NK-92 (cell line): Measurements from ENCODE around the gene TARDBP.
"Not testable (repeated sequence)": the region's sequence is repeated elsewhere in the genome, so short reads cannot be mapped to it uniquely, and the experiment has no call there.

Experiments used
- DNase-seq: peaks from one replicate; lab custom pipeline; 2025; ENCODE audit not compliant: unreplicated experiment; lab: John Stamatoyannopoulos, UW

Gene TARDBP

DNA sequence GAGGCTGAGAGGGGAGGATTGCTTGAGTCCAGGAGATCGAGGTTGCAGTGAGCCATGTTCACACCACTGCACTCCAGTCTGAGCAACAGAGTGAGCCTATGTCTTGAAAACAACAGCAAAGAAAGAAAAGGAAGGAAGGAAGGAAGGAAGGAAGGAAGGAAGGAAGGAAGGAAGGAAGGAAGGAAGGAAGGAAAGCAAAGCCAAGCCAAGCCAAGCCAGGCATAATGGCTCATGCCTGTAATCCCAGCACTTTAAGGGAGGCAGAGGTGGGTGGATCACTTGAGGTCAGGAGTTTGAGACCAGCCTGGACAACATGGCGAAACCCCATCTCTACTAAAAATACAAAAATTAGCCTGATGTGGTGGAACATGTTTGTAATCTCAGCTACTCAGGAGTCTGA lies 20.4 kb upstream of the TARDBP start:
- DNase-seq = not testable (repeated sequence)

DNA sequence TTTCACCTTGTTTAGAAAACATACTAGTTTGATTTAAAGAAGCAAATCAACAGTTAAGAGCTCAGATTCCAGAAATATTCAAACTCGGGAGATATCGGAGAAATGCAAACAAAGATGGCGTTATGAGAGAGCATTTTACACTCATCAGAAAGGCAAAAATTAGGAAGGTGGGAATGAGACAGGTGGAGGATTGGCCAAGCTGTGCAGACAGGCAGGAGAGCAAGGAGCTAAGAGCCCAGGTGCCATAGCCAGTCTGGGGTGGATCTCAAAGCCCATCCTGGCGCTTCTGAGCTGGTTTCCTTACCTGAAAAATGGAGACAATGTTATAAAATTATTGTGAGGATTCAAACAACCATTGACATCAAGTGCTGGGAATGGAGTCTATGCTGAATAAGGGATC lies 19.6 kb upstream of the TARDBP start:
- no peak for DNase-seq

DNA sequence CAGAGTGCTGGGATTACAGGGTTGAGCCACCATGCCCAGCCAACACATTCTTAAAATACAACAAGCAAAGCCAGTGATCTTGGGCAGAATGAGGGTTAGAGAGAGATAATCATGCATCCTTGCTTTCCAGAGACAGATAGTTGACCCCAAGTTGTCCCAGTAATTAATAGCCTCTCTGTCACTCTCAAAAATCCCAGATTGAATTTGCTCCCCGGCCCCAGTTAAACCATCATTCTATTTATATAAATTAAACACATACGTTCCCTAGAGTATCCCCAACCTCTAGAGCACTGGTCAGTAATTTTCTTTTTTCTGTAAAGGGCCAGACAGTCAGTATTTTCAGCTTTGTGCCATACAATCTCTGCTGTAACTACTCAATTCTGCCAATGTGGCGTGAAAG lies 16.4 kb upstream of the TARDBP start:
- no peak for DNase-seq

GRCh38 chr1:11000526-11000925 lies 11.9 kb upstream of the TARDBP start:
- no peak for DNase-seq

DNA sequence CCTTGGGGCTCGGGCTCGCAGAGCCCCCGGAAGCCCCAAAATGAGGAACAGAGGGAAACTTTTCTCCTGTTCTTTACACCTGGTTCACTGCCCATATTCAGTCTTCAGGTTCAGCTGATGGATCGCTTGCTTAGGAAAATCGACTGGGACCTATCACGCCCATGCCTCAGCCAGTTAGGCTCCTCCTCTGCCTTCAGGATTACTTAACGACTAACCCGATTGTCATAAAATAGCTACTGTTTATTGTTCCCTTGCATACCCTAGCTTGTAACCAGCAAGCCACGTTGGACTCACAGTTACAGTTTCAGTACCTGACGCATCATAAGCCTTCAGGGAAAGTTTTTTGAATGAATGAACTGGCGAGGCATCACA lies 692 bp downstream of the TARDBP start:
- no peak for DNase-seq

DNA sequence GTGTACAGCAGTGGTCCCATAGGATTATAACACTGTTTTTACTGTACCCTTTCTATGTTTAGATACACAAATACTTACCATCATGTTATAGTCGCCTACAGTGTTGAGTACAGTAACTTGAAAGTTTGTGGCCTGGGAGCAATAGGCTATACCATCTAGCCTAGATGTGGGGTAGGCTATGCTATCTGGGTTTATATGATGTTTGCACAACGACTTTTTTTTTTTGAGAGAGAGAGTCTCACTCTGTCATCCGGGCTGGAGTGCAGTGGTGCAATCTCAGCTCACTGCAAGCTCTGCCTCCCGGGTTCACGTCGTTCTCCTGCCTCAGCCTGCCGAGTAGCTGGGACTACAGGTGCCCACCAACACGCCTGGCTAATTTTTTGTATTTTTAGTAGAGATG lies 6.9 kb downstream of the TARDBP start:
- not testable (repeated sequence) for DNase-seq

DNA sequence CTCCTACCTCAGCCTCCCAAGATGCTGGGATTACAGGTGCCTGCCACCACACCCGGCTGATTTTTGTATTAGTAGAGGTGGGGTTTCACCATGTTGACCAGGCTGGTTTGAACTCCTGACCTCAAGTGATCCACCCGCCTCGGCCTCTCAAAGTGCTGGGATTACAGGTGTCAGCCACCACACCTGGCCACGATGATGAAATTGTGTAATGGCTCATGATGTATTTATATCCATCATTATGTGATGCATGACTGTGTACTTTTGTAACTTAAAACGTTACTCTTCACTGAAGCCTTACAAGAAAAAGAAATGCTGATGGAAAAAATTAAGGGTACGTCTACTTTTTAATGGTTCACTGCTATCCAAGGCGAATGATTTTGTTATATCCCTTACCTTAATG lies 7.5 kb downstream of the TARDBP start:
- no peak for DNase-seq

- no peak for DNase-seq
Measured at GRCh38 chr1:11023201-11023600, 10.7 kb downstream of the TARDBP start.

- DNase-seq = no peak
Measured at GRCh38 chr1:11024154-11024873, 11.9 kb downstream of the TARDBP start.

DNA sequence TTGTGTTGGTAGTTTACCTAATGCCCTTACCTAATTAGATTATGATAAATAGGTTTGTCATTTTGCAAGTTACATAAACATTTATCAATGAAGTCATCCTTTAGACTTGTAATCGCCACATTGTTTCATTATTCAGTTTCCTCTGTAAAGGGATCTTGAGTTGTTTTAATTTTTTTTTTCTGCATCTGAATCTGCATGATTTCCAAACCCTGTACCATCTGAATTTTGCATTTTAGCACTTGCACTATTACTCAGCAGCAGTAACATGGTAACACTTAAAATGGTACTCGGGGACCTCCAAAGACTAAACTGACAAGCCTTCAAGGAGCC lies 12.4 kb downstream of the TARDBP start:
- DNase-seq = no peak

DNA sequence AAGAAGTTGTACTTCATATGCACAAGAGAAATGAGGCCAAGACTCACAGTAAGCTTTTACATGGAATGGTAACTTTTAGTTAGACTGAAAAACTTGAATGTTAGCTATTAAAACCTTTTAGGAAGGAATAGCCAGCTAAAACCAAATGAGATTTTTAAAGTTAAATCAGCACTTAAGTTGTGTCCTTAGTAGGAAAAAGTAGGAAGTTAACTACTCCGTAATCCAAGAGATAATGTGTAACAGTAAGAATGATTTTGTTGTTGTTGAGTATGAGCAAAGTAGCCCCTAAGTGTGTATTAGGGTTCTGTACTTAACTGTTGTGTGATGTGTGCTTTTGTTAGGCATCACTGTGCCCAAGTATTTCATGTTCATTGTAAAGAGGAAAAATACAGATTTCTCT lies 13.2 kb downstream of the TARDBP start:
- DNase-seq = no peak

DNA sequence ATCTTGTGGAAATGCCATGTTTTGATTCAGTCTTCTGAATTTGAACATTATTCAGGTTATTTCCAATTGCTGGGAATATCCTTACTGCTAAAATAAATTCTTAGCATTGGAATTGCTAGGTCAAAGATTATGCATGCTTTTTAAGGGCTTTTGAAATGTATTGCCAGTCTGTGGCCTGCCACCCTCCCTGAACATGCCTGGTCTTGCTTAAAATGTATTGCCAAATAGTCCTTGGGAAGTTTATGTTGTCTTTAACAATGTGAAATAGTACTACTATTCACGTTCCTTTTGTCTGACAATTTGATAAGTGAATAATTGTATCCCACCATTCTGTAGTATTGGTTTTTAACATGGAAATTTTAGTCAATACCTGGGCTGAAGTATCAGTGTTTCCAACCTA lies 13.6 kb downstream of the TARDBP start:
- no peak for DNase-seq

DNA sequence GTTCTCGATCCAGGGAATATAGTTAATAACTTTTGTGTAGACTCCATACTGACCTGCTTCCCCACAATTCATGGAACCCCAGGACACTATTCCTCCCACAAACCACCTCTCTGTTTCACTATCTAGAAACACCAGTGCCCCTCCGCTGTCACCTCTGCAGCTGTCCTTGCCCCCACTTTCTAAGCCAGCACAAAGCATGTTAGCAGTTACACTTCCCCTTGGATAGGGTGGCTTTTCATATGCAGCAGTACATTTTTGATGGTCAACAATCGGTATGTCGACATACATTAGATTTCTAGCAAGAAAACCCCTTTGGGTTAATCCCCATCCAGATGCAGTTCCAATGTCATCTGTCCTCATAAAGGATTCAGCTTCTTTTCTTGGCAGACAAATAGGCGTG lies 14.4 kb downstream of the TARDBP start:
- DNase-seq = no peak

DNA sequence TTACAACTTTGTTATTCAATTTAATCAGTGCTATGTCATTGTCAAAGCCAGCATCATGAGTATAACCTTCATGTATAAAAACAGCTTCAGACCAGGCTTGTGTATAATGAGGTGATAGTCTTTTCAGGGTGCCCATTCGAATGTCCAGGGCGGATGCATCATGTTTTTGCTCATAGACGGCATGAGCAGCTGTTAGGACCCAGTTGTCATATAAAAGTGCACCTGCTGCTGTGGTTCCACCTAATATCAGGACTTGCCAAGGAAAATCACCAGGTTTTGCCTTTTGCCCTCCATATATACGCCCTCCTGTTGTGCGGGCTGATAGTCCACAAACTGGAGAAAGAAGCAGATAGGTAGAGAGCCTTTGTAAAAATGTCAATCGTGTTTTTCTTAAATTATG lies 14.9 kb downstream of the TARDBP start:
- DNase-seq = no peak

DNA sequence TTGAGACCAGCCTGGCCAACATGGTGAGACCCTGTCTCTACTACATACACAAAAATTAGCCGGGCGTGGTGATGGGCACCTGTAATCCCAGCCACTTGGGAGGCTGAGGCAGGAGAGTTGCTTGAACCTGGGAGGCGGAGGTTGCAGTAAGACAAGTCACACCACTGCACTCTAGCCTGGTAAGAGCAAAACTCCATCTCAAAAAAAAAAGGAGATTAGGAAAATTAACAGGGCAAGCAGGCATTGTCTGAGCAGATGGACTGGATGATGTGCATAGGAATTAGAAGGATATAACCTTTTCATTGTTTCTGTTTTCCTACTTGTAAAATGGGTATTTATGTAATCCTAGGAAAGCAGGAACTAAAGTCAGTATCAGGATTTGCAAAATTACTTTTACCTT lies 15.6 kb downstream of the TARDBP start:
- DNase-seq = no peak

DNA sequence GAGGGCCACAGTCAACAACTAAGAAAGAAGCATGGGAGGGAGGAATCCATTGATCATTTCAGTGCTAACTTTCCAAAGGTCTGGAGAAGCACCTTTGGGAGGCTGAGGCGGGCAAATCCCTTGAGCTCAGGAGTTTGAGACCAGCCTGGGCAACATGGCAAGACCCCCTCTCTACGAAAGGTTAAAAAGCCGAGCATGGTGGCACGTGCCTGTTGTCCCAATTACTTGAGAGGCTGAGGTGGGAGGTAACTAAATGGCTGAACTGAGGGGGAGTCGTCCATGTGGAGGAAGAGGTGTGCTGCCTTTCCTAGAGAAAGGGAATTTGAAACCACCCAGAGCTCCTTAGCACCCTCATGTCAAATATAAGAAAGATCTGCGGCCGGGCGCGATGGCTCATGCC lies 18.4 kb downstream of the TARDBP start:
- DNase-seq = no peak

DNA sequence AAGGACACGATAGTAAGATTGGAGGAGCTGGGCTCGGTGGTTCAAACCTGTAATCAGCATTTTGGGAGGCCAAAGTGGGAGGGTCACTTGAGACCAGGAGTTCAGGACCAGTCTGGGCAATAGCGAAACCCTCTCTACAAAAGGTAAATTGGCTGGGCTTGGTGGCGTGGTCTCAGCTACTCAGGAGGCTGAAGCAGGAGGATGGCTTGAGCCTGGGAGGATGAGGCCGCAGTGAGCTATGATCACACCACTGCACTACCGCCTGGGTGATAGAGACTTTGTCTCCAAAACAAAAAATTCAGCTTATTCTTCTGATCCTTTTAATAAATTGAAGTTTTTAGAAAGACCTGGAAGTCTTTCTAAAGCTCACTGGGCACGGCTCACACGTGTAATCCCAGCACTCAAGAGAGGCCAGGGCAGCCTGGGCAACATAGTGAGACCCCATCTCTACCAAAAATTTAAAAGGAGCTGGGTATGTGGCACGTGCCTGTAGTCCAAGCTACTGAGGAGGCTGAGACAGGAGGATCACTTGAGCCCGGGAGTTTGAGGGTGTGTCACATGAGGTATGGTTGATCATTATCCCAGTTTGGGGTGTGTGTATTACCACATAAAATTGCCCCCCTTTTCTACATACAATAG lies 19.3 kb downstream of the TARDBP start:
- DNase-seq = no peak

- not testable (repeated sequence) for DNase-seq
Measured at GRCh38 chr1:11037019-11037739, 24.7 kb downstream of the TARDBP start.

DNA sequence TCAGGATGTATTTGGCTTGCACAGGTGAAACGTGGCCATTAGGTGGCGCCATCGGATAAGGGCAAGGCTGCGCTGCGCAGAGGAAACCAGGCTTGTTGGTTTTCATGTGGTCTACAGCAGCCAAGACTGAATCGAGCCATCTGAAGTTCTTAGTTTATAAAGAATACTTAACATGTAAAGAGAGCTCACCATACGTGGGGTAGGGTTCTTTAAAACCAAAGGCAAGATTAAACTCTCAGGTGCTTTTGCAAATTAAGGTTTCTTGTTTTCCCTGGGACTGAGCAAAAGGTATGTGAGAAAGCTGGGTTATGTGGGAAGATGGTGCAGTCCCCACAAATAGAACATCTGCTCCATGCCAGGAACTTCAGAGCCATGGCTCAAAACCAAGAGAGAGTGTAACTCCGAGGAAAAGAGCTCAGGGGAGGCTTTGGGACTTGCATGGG lies 25.3 kb downstream of the TARDBP start:
- DNase-seq = no peak

DNA sequence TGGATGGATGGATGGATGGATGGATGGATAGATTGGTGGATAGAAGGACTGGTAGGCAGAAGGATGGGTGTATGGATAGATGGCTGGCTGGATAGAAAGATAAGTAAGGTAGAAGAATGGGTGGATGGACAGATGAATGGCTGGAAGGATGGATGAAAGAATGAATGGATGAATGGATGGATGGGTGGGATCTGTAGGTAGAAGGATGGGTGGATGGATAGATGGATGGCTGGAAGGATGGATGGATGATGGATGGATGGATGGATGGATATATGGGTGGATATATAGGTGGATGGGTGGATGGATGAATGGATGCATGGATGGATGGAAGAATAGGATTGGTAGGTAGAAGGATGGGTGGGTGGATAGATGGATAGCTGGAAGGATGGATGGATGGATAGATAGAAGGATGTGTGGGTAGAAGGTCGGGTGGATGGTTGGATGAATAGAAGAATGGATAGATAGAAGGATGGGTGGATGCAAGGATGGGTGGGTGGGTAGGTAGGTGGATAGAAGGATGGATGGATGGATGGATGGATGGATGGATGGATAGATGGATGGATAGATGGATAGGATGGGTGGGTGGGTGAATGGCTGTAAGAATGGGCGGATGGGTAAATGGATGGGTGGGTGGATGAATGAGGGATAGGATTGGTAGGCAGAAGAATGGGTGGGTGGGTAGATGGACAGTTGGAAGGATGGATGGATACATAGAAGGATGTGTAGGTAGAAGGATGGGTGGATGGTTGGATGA lies 27.1 kb downstream of the TARDBP start:
- DNase-seq = no peak

- not testable (repeated sequence) for DNase-seq
Measured at GRCh38 chr1:11040105-11040429, 27.6 kb downstream of the TARDBP start.

DNA sequence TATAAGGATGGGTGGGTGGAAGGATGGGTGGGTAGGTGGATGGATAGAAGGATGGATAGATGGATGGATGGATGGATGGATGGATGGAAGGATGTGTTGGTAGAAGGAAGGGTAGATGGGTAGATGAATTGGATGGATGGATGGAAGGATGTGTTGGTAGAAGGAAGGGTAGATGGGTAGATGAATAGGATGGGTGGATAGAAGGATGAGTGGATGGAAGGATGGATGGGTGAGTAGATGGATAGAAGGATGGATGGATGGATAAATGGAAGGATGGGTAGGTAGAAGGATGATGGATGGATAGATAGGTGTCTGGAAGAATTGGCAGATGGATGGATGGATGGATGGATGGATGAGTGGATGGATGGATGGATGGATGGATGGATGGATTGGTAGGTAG lies 28.6 kb downstream of the TARDBP start:
- no peak for DNase-seq
